Measurements from ENCODE around the gene NUMB.
"Not testable (repeated sequence)": the region's sequence is repeated elsewhere in the genome, so short reads cannot be mapped to it uniquely, and the experiment has no call there.

NUMB gene

DNA sequence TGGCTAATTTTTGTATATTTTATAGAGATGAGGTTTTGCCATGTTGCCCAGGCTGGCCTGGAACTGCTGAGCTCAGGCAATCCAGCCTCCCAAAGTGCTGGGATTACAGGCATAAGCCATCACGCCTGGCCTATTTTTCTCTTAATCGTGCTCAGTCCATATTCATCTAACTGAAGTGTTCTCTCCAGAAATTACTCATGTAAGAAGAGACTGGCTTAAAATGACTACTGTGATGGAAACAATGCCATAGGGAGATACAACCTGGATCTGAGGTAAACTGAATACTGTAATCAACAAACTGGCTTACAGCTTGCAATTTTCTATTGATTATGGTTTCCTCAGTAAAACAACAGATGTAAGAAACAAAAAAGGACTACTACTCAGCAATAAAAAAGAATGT, 21.1 kb downstream of the NUMB start:
- H3K27ac ChIP-seq: no peak overlapping the region
- TF ChIP-seq ZFX (IDR thresholded peaks at IDR 0.05; ENCODE audit: borderline replicate concordance): no peak
- TF ChIP-seq, protein P1, sequence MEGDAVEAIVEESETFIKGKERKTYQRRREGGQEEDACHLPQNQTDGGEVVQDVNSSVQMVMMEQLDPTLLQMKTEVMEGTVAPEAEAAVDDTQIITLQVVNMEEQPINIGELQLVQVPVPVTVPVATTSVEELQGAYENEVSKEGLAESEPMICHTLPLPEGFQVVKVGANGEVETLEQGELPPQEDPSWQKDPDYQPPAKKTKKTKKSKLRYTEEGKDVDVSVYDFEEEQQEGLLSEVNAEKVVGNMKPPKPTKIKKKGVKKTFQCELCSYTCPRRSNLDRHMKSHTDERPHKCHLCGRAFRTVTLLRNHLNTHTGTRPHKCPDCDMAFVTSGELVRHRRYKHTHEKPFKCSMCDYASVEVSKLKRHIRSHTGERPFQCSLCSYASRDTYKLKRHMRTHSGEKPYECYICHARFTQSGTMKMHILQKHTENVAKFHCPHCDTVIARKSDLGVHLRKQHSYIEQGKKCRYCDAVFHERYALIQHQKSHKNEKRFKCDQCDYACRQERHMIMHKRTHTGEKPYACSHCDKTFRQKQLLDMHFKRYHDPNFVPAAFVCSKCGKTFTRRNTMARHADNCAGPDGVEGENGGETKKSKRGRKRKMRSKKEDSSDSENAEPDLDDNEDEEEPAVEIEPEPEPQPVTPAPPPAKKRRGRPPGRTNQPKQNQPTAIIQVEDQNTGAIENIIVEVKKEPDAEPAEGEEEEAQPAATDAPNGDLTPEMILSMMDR (IDR thresholded peaks at IDR 0.05): no peak

DNA sequence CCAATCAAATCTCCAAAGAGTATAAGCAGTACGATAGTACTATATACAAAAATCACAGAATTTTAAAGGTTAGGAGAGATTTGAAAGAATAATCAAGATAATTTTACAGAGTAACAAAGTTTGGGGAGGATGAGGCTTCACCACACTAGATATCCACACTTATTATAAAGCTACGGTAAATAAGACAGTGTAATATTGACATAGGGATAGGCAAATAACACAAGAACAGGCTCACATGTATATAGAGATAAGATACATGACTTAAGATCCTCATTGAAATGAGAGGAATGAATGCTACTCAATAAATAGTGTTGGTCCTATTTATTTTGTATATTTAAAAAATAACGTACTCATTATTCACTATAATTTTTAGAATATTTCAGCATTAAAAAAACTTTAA, 26.2 kb downstream of the NUMB start:
- 0 out of 2 replicates have a peak overlapping the region, but pooled peaks have one; percentile 20 for H3K27ac ChIP-seq
- TF ChIP-seq, protein P1 (IDR thresholded peaks at IDR 0.05): no peak
- no peak for TF ChIP-seq ZFX (IDR thresholded peaks at IDR 0.05; ENCODE audit: borderline replicate concordance)

DNA sequence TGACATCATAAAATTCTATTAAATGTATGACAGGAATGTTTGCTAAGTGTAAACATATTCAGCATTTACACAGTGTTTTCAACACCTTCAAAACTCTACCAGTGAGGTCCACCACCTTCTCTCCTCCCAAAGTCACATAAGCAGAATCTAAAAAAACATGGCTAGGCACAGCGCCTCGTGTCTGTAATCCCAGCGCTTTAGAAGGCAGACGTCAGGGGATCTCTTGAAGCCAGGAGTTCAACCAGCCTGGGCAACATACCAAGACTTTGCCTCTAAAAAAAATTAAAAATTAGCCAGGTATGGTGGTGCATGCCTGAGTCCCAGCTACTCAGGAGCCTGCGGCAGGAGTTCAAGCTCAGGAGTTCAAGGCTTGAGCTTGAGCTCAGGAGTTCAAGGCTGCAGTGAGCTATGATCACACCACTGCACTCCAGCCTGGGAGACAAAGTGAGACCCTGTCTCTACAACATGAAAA, 30.0 kb downstream of the NUMB start:
- TF ChIP-seq, protein P1 (IDR thresholded peaks at IDR 0.05): no peak
- no peak for TF ChIP-seq ZFX (IDR thresholded peaks at IDR 0.05; ENCODE audit: borderline replicate concordance)
- no peak overlapping the region for H3K27ac ChIP-seq

DNA sequence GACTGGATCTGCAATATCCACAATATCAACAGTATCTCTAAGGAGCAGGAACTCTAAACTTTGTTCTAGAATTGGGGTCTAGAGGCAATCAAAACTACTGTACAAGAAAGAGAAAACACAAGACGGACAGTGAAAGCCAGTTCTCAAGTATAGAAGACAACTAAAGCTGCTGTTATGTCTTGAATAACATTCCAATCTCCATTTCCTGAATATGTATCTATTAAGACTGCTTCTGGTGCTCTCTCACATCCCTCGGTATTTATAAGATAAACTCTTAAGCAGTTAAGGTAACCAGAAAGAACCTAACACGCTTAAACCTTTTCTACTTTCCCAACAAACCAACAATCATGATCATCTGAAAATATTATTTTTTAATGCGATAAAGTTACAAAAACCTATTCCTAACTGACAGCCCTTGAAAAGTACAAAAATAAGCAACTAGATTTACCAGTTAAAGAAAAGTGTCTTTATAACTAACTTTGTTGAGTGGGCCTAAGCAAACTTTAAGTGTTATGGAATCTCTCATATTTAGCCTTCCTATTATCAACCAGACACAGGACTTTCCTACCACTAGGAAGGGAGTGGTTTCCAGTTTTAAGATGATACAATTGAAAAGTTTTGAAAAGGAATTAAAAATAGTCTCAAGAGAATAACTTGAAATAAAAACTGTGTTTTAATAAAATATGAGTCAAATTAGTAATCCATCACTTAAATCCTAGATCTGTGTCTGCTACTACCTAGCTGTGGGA, 30.7 kb downstream of the NUMB start:
- TF ChIP-seq ZFX (IDR thresholded peaks at IDR 0.05; ENCODE audit: borderline replicate concordance): no peak
- TF ChIP-seq, protein P1 (IDR thresholded peaks at IDR 0.05): no peak
- H3K27ac ChIP-seq: no peak overlapping the region

DNA sequence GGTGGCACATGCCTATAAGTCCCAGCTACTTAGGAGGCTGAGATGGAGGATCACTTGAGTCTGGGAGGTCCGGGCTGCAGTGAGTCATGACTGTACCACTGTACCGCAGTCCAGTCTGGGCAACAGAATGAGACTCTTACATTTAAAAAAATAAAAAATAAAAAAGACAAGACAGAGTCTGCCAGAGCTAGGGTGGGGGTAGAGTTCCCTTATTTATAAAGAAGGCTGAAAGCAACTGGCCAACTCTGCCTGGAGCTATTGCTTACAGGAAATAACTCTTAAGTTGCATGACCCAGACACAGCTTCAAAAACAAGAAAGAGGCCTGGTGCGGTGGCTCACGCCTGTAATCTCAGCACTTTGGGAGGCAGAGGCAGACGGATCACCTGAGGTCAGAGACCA, 31.5 kb downstream of the NUMB start:
- H3K27ac ChIP-seq: no peak overlapping the region
- TF ChIP-seq, protein P1 (IDR thresholded peaks at IDR 0.05): no peak
- TF ChIP-seq ZFX (IDR thresholded peaks at IDR 0.05; ENCODE audit: borderline replicate concordance): no peak

DNA sequence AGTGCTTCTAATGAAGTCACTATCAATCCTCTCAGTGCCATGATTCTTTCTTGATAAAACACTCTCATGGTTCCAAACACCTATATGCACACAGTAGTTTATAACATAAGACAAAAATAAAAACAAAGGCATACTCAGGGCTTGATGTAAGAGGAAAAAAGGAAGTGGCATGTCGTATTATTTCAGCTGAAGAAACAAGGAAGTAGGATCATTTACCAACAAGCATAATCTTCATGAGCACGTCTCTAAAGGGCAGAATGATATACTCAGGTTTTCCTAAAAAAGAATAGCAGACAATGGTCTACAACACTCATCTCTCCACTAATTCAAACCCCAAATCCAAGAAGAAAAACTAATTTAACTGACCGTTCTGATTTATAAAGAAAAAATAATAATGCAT, 33.9 kb downstream of the NUMB start:
- TF ChIP-seq, protein P1 (IDR thresholded peaks at IDR 0.05): no peak
- no peak overlapping the region for H3K27ac ChIP-seq

DNA sequence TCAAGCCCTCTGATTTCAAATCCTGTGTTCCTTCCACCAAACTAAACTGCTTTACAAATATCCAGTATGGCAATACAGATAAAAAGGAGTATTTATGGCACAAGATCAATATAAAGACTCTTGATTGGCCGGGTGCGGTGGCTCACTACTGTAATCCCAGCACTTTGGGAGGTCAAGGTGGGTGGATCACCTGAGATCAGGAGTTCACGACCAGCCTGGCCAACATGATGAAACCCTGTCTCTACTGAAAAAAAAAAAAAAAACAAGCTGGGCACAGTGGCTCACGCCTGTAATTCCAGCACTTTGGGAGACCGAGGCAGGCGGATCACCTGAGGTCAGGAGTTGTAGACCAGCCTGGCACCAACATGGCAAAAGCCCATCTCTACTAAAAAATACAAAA, 35.3 kb downstream of the NUMB start:
- H3K27ac ChIP-seq: not testable (repeated sequence)

DNA sequence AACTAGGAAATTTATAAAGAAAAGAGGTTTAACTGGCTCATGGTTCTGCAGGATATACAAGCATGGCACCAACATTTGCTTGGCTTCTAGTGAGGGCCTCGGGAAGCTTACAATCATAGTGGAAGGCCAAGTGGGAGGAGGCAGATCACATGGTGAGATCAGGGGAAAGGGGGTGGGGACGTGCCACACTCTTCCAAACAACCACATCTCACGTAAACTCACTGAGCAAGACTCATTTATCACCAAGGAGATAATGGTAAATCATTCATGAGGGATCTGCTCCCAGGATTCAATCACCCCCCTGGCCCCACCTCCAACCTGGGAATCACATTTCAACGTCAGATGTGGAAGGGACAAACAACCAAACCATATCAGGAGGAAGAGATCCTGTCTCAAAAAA, 35.8 kb downstream of the NUMB start:
- H3K27ac ChIP-seq: no peak overlapping the region
- TF ChIP-seq, protein P1 (IDR thresholded peaks at IDR 0.05): no peak
- TF ChIP-seq ZFX (IDR thresholded peaks at IDR 0.05; ENCODE audit: borderline replicate concordance): no peak
